Right atrium auricular region (tissue), 2 donors: ENCODE results near the gene VAV3. TPM values are rescaled to one million over a fixed set of nuclear protein-coding genes. Genes with fewer than 3 reads are reported as not detected.

Experiments used
- DNase-seq: peaks from one replicate; pipeline ENCODE4 v3.0.0-alpha.2; 2019; ENCODE audit warnings: low spot score
- H3K27ac ChIP-seq, 2 donors: fragments of 200-600 bp; sonication (generic); 1 replicate in 1 of 2; 2 replicates in 1 of 2; pipeline ENCODE4 v1.5.1; 2016 to 2019
- H3K27me3 ChIP-seq, 2 donors: fragments of 200-600 bp; sonication (generic); one replicate each; pipeline versions ENCODE4 v1.5.1 to v1.6.0; 2017 to 2019
- H3K36me3 ChIP-seq: fragments of 200-600 bp; sonication (generic); one replicate; pipeline ENCODE4 v1.5.1; 2016
- H3K4me1 ChIP-seq, 2 donors: fragments of 200-600 bp; sonication (generic); one replicate each; pipeline versions ENCODE4 v1.5.1 to v1.6.0; 2017 to 2019
- H3K4me3 ChIP-seq, 2 donors: fragments of 200-600 bp; sonication (generic); 1 replicate in 1 of 2; 2 replicates in 1 of 2; pipeline ENCODE4 v1.5.1; 2017 to 2019; ENCODE audit warnings: mild to moderate bottlenecking in 1 of 2, moderate library complexity in 1 of 2
- H3K9me3 ChIP-seq, 2 donors: fragments of 200-600 bp; sonication (generic); one replicate each; pipeline ENCODE4 v1.5.1; 2019
- CTCF ChIP-seq, 2 donors: fragments of 200-600 bp; sonication (generic); IDR thresholded peaks; one replicate each; pipeline ENCODE4 v1.5.1; 2019; ENCODE audit warnings: antibody characterized with exemption in 2 of 2
- total RNA-seq, 2 donors: library from RNA; depleted of rRNA; stranded (reverse); fragments of >200 nt; gene quantifications; one replicate each; pipeline ENCODE4 v1.1.0, GENCODE V29; 2016

VAV3 gene
- total RNA-seq, 2 donors from 2014 or later, result 2.0 to 2.8 TPM

DNA sequence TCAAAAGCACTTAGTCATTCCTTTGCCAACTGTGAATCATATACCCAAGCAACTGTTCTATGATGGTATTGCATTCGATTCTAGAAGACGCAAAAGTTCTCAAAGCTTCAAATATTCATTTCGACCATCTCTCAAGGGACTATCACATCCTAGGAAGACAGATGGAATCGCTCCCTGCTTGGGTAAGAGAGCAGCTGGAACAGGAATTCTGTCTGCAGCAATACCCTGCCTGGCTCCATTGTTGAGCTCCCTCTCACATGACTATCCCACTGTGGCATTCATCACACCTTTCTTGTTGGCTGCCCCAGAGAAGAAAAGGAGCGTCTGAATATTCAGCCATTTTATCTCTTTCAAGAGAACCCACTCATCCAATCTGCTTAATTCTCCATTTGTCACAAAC, 426.5 kb downstream of the VAV3 start:
- no peak for DNase-seq
- Histone ChIP-seq H3K4me3 (no peak overlapping the region), H3K27me3 (no peaks in the 10 kb centered on the region), H3K9me3 (no peaks in the 10 kb centered on the region), H3K27ac (no peak overlapping the region), H3K4me1 (no peaks in the 10 kb centered on the region), H3K36me3 (no peaks in the 10 kb centered on the region)
- TF ChIP-seq CTCF (IDR thresholded peaks at IDR 0.05), result no peak

DNA sequence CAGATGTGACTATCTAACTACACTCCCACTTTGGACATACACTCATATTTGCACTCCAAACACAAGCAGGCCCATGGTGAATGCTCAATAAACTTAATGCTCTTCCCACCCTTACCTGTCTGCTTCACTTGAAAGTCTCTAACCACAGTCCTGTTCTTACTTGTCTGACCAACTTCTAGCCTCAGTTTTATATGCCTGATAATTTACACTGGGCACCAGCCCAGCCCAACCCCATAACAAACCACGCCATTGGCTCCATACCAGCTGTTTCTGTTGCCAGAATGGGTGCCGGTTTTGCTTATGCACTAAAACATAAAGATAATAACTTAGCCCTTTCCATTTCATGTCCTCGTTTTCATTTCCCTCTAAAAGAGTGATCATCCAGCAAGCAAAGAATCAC, 428.7 kb downstream of the VAV3 start:
- no peak for TF ChIP-seq CTCF (IDR thresholded peaks at IDR 0.05)
- no peak overlapping the region for H3K27ac ChIP-seq
- H3K4me3 ChIP-seq, result no peak overlapping the region
- no peaks in the 10 kb centered on the region for H3K36me3 ChIP-seq
- no peaks in the 10 kb centered on the region for H3K27me3 ChIP-seq
- no peak for DNase-seq
- no peaks in the 10 kb centered on the region for H3K4me1 ChIP-seq
- H3K9me3 ChIP-seq, result no peaks in the 10 kb centered on the region

DNA sequence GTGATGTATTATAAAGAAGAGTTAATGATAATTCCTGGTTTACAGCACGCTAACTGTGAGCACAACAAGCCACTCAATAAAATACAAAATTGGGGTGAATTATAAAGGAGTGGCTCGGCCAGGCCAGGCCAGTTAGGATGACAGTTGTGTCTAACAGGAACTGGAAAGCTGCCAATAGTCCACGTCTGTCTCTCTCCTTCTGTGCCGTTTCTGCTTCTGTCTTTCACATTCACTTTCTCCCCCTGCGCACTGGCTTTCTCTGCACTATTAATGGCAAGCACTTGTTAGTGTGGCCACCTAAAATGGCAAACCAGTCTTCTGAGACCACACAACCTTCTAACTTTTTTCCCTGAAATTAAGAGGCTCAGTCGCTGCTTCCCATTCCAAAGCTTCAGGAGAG, 429.9 kb downstream of the VAV3 start:
- H3K4me1 ChIP-seq, result no peaks in the 10 kb centered on the region
- no peaks in the 10 kb centered on the region for H3K9me3 ChIP-seq
- no peak for TF ChIP-seq CTCF (IDR thresholded peaks at IDR 0.05)
- DNase-seq, result no peak
- no peak overlapping the region for H3K4me3 ChIP-seq
- no peaks in the 10 kb centered on the region for H3K36me3 ChIP-seq
- no peak overlapping the region for H3K27ac ChIP-seq
- no peaks in the 10 kb centered on the region for H3K27me3 ChIP-seq

- Histone ChIP-seq H3K4me3 (no peak overlapping the region), H3K36me3 (no peaks in the 10 kb centered on the region), H3K4me1 (no peaks in the 10 kb centered on the region), H3K9me3 (no peaks in the 10 kb centered on the region), H3K27ac (no peak overlapping the region), H3K27me3 (no peaks in the 10 kb centered on the region)
- no peak for TF ChIP-seq CTCF (IDR thresholded peaks at IDR 0.05)
- DNase-seq, result no peak
These were observed 430.3 kb downstream of the VAV3 start for GRCh38 chr1:107534632-107535031.

- no peaks in the 10 kb centered on the region for H3K36me3 ChIP-seq
- H3K4me1 ChIP-seq, result no peaks in the 10 kb centered on the region
- DNase-seq, result no peak
- H3K27me3 ChIP-seq, result no peaks in the 10 kb centered on the region
- H3K4me3 ChIP-seq, result no peak overlapping the region
- no peaks in the 10 kb centered on the region for H3K9me3 ChIP-seq
- TF ChIP-seq CTCF (IDR thresholded peaks at IDR 0.05), result no peak
- H3K27ac ChIP-seq, result no peak overlapping the region
These were observed 431.5 kb downstream of the VAV3 start for GRCh38 chr1:107533436-107533835.

DNA sequence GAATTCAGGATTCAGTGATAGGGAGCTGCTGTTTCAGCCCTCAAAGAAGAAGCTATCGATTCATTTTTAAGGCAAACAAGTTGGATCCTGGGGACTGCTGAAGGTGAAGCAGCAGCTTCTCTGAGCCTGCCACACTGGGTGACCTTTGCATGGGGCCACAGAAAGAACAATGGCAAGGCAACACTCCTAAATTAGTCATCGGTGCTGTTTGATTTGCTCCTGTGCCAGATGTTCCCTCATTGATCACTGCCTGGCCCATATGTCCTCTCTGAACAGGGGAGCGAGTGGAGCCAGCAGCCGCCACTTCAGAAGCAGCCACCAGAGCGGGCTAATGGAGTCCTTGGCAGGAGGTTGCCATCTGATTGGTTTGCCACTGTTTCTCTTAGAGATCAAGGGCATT, 432.7 kb downstream of the VAV3 start:
- Histone ChIP-seq H3K27ac (no peak overlapping the region), H3K4me3 (no peak overlapping the region), H3K27me3 (no peaks in the 10 kb centered on the region), H3K36me3 (no peaks in the 10 kb centered on the region), H3K9me3 (no peaks in the 10 kb centered on the region), H3K4me1 (no peaks in the 10 kb centered on the region)
- TF ChIP-seq CTCF (IDR thresholded peaks at IDR 0.05), result no peak
- no peak for DNase-seq
